Thoracic aorta (tissue), 2 donors: ENCODE measurements around the gene HAPLN3. TPM values are rescaled to one million over a fixed set of nuclear protein-coding genes. Genes with fewer than 3 reads are reported as not detected.
A peak's percentile ranks its signal among the peaks of the same experiment; 100 is the strongest.

ENCODE experiments used
- ATAC-seq: fragments of 150-250 bp; one replicate; pipeline ENCODE4 v1.8.0; 2017; ENCODE audit warnings: low read depth; ENCODE audit not compliant: insufficient number of reproducible peaks, low FRiP score
- DNase-seq: peaks from one replicate; pipeline ENCODE4 v3.0.0-alpha.2; 2020; ENCODE audit warnings: low spot score
- H3K27ac ChIP-seq, 2 donors: fragments of 200-600 bp; sonication (generic); 1 replicate in 1 of 2; 2 replicates in 1 of 2; pipeline ENCODE4 v1.5.1; 2016; ENCODE audit warnings: mild to moderate bottlenecking in 2 of 2, moderate library complexity in 2 of 2
- H3K27me3 ChIP-seq: fragments of 200-600 bp; sonication (generic); replicated peaks from 2 replicates; pipeline ENCODE4 v1.6.0; 2016; ENCODE audit warnings: mild to moderate bottlenecking; ENCODE audit not compliant: insufficient read depth
- H3K36me3 ChIP-seq: fragments of 200-600 bp; sonication (generic); one replicate; pipeline ENCODE4 v1.5.1; 2016
- H3K4me1 ChIP-seq, 2 donors: fragments of 200-600 bp; sonication (generic); 1 replicate in 1 of 2; 2 replicates in 1 of 2; pipeline versions ENCODE4 v1.5.1 to v1.6.0; 2016; ENCODE audit warnings: low read depth in 2 of 2, mild to moderate bottlenecking in 1 of 2; ENCODE audit not compliant: control insufficient read depth in 1 of 2
- H3K4me3 ChIP-seq: fragments of 200-600 bp; sonication (generic); 2 replicates; pipeline ENCODE4 v1.5.1; 2016; ENCODE audit warnings: mild to moderate bottlenecking
- H3K9me3 ChIP-seq: fragments of 200-600 bp; sonication (generic); 2 replicates; pipeline ENCODE4 v1.5.1; 2016
- total RNA-seq, 2 donors: library from RNA; depleted of rRNA; stranded (reverse); fragments of >200 nt; gene quantifications; one replicate each; pipeline versions ENCODE4 v1.1.0 to v1.2.3, GENCODE V29; 2016
- TF ChIP-seq, protein P1 (sequence below): fragments of 200-600 bp; sonication (generic); IDR thresholded peaks from one replicate; pipeline ENCODE4 v1.5.1; 2019; ENCODE audit warnings: antibody characterized with exemption

HAPLN3 gene
- total RNA-seq, 2 donors from 2014 or later: 111 to 173 TPM

DNA sequence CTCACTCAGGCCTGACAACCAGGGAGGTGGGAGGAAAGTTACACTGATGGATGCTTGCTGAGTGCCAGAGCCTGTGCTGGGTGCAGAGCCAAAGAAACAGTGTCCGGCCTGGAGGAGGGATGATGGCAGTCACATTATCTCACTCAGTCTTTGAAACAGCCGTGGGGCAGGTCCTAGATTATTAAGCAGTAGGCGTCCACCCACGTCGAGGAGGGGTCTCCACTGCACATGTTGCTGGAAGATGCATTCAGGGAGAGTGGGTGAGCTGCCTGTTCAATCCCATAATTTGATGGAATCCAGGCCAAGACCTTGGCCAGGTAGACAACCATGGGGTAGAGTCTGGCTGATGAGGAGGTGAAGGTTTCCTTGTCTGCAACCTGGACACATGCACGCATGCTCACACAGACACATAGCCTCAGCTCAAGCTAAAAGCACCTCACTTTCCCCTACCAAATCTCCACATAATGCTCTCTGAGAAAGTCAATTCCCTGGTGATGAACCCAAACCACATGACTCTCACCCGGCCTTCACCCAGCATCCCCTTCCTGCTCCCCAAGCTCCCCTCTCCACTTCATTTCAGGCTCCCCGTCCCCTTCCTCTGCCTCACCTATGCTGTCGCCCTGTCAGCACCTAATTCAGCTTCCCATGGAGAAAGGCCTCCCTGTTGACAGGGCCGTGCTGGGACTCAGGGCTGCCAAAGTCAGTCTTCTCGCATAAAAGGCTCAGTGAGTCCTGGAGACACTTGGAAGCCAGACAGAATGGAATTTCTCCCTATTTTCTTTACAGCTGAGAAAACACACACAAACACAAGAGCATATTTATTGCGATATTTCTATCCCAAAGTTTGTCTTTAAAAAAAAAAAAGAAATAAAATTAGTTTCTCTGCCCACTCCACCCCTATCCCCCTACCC lies 62.3 kb downstream of the HAPLN3 start:
- Histone ChIP-seq H3K27ac (peak overlapping the region; percentile 59 to 67), H3K27me3 (no peaks in the 10 kb centered on the region), H3K9me3 (no peaks in the 10 kb centered on the region), H3K4me3 (no peak overlapping the region), H3K36me3 (no peaks in the 10 kb centered on the region), H3K4me1 (peaks cover 4 to 26% of the 10 kb centered on the region in 2 donors)
- no peak for DNase-seq
- TF ChIP-seq, protein P1, sequence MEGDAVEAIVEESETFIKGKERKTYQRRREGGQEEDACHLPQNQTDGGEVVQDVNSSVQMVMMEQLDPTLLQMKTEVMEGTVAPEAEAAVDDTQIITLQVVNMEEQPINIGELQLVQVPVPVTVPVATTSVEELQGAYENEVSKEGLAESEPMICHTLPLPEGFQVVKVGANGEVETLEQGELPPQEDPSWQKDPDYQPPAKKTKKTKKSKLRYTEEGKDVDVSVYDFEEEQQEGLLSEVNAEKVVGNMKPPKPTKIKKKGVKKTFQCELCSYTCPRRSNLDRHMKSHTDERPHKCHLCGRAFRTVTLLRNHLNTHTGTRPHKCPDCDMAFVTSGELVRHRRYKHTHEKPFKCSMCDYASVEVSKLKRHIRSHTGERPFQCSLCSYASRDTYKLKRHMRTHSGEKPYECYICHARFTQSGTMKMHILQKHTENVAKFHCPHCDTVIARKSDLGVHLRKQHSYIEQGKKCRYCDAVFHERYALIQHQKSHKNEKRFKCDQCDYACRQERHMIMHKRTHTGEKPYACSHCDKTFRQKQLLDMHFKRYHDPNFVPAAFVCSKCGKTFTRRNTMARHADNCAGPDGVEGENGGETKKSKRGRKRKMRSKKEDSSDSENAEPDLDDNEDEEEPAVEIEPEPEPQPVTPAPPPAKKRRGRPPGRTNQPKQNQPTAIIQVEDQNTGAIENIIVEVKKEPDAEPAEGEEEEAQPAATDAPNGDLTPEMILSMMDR: no peak
- ATAC-seq: no peak

DNA sequence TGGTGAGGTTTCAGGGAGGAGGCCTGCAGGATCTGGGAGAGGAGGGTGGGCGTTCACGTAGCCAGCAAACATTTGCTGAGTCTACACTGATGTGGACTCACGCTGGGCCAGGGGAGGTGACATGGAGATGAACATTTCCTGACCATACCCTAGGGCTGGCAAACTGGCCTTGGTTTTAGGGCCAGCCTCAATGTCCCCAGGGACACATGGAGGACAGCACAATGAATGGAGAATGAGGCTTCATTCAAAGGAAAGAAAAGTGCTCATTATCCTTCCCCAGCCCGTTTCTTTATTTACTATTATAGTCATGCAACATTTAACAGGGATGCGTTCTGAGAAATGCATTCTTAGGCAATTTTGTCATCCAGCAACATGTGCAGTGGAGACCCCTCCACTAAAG lies 65.3 kb downstream of the HAPLN3 start:
- Histone ChIP-seq H3K27ac (no peak overlapping the region), H3K9me3 (no peaks in the 10 kb centered on the region), H3K4me3 (no peak overlapping the region), H3K36me3 (no peaks in the 10 kb centered on the region), H3K4me1 (peaks cover 4 to 26% of the 10 kb centered on the region in 2 donors), H3K27me3 (no peaks in the 10 kb centered on the region)
- DNase-seq (no peak), ATAC-seq (no peak)
- TF ChIP-seq, protein P1: no peak

DNA sequence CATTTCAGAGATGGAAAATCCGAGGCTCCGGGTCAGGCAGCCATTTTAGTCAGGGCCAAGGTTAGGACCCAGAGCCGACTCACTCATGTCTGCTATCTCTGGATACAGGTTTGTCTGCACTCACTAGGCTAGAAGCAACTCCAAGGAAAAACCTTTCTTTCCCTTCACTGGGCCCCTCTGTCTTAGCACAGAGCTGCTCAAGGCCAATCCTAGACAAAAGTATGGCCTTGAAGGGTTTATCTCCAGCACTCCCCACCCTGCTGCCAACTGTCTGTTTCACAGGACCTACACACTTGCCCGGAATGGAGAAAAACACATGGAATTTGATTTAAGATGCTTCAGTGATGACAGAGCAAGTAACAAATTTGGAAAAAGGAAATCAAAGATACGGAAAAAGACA lies 66.6 kb downstream of the HAPLN3 start:
- peaks cover 1 to 16% of the 10 kb centered on the region in 2 donors for H3K4me1 ChIP-seq
- no peak for ATAC-seq
- H3K27ac ChIP-seq: no peak overlapping the region
- H3K9me3 ChIP-seq: no peaks in the 10 kb centered on the region
- H3K27me3 ChIP-seq: no peaks in the 10 kb centered on the region
- no peak for DNase-seq
- H3K36me3 ChIP-seq: no peaks in the 10 kb centered on the region
- no peak overlapping the region for H3K4me3 ChIP-seq
- TF ChIP-seq, protein P1: no peak

Other genes starting within 250 kb of the HAPLN3 start
- gene ACAN, start 92.1 kb downstream of the HAPLN3 start, total RNA-seq: 100 to 1,000 TPM in 1 of 2 donors, 10 to 100 TPM in 1; 23.2 to 147 TPM
- gene MFGE8, start 17.8 kb upstream of the HAPLN3 start, total RNA-seq: 1,000 to 10,000 TPM; 1,687 to 3,053 TPM
- 100 to 1,000 TPM; 177 to 283 TPM for gene ABHD2, start 192.9 kb upstream of the HAPLN3 start, total RNA-seq